ENCODE results near the gene TIAM2.

- TF ChIP-seq, protein P1, sequence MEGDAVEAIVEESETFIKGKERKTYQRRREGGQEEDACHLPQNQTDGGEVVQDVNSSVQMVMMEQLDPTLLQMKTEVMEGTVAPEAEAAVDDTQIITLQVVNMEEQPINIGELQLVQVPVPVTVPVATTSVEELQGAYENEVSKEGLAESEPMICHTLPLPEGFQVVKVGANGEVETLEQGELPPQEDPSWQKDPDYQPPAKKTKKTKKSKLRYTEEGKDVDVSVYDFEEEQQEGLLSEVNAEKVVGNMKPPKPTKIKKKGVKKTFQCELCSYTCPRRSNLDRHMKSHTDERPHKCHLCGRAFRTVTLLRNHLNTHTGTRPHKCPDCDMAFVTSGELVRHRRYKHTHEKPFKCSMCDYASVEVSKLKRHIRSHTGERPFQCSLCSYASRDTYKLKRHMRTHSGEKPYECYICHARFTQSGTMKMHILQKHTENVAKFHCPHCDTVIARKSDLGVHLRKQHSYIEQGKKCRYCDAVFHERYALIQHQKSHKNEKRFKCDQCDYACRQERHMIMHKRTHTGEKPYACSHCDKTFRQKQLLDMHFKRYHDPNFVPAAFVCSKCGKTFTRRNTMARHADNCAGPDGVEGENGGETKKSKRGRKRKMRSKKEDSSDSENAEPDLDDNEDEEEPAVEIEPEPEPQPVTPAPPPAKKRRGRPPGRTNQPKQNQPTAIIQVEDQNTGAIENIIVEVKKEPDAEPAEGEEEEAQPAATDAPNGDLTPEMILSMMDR (IDR thresholded peaks at IDR 0.05), result no peak
- TF ChIP-seq POLR2A (IDR thresholded peaks at IDR 0.05) (no peak), EP300 (IDR thresholded peaks at IDR 0.05) (no peak)
Measured at GRCh38 chr6:155215906-155216305, 220.8 kb downstream of the TIAM2 start.

All from tibial nerve (tissue), 4 donors.